ENCODE results near the gene SRD5A1.

DNA sequence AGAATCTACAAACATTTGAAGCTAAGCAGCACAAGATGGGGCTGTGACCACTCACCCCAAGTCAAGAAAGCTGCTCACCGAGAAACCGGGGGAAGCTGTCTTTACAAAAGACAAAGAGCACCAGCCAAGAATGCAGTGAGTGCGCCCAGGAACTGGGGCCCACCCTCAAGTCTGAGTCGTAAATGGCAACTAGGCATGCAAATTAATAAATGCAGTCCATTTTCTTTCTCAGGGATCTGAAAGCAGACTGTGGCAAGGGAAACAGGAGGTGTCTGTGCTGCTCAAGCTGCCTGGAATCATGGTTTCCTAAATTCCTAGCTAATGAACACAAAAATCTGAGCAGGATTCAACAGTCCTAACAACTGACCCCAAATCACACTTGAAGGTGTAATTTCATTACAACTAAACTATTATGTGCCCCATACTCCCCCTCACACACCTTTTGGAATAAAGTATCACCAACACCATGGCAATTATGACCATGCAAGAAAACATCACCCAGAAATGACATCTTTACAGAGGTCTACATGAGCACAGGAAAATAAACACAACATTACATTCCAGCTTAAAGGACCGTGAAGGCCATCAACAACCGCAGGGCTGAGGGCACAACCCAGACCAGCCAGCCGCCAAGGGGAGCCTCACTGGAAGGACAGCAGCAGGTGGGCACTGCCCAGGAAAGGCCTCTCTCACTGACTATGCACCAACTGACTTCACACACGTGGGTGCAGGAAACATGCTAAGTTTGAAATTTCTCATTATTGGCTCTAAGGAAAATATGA is 18.0 kb upstream of the SRD5A1 start:
- TF ChIP-seq EZH2 (IDR thresholded peaks at IDR 0.05; ENCODE audit: insufficient read depth, poor library complexity, severe bottlenecking) (no peak), EZH2phosphoT487 (IDR thresholded peaks at IDR 0.05; ENCODE audit: insufficient read depth, low read depth) (no peak)
